GM10266 (cell line): ENCODE results near the gene PCDHGB5.

ENCODE experiments used
- DNase-seq: peaks from one replicate; pipeline ENCODE4 v3.0.0; 2012; ENCODE audit errors: extremely low spot score
- CTCF ChIP-seq: IDR thresholded peaks from 2 replicates; pipeline ENCODE4 v1.5.1; 2012; ENCODE audit warnings: mild to moderate bottlenecking, low read depth; ENCODE audit not compliant: control insufficient read depth, insufficient read depth; ENCODE audit errors: missing control alignments

The PCDHGB5 gene

DNA sequence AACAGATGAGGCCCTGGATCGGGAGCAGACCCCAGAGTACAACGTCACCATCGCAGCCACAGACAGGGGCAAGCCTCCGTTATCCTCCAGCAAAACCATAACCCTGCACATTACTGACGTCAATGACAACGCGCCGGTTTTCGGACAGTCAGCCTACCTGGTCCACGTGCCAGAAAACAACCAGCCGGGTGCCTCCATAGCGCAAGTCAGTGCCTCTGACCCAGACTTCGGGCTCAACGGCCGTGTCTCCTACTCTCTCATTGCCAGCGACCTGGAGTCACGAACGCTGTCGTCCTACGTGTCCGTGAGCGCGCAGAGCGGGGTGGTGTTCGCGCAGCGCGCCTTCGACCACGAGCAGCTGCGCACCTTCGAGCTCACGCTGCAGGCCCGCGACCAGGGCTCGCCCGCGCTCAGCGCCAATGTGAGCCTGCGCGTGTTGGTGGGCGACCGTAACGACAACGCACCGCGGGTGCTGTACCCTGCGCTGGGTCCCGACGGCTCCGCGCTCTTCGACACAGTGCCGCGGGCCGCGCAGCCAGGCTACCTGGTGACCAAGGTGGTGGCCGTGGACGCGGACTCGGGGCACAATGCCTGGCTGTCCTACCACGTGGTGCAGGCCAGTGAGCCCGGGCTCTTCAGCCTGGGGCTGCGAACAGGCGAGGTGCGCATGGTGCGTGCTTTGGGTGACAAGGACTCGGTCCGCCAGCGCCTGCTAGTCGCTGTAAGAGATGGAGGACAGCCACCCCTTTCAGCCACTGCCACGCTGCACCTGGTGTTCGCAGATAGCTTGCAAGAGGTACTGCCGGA, 21.5 kb downstream of the PCDHGB5 start:
- no peak for DNase-seq
- no peak for TF ChIP-seq CTCF

- TF ChIP-seq CTCF, result peak; percentile 90
- DNase-seq, result peak; percentile 83
Measured at GRCh38 chr5:141420855-141421488, 23.2 kb downstream of the PCDHGB5 start, which contains the start of gene PCDHGA11. PCDHGA11 (plus strand) TSS chr5:141421051; CDS start chr5:141421228, 177 bp downstream.

DNA sequence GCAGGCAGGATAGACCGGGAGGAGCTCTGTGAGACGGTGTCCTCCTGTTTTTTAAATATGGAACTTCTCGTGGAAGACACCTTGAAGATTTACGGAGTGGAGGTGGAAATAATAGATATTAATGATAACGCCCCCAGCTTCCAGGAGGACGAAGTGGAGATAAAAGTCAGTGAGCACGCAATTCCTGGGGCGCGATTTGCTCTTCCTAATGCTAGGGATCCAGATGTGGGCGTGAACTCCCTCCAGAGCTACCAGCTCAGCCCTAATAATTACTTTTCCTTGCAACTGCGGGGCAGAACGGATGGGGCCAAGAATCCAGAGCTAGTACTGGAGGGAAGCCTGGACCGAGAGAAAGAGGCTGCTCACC, 23.7 kb downstream of the PCDHGB5 start:
- no peak for DNase-seq
- no peak for TF ChIP-seq CTCF

DNA sequence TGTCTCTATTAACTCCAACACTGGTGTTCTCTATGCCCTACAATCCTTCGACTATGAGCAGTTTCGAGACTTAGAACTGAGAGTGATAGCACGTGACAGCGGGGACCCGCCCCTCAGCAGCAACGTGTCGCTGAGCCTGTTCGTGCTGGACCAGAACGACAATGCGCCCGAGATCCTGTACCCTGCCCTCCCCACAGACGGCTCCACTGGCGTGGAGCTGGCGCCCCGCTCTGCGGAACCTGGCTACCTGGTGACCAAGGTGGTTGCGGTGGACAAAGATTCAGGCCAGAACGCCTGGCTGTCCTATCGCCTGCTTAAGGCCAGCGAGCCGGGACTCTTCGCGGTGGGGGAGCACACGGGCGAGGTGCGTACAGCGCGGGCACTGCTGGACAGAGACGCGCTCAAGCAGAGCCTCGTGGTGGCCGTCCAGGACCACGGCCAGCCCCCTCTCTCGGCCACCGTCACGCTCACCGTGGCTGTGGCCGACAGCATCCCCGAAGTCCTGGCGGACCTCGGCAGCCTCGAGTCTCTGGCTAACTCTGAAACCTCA, 25.1 kb downstream of the PCDHGB5 start:
- no peak for TF ChIP-seq CTCF
- DNase-seq, result no peak

DNA sequence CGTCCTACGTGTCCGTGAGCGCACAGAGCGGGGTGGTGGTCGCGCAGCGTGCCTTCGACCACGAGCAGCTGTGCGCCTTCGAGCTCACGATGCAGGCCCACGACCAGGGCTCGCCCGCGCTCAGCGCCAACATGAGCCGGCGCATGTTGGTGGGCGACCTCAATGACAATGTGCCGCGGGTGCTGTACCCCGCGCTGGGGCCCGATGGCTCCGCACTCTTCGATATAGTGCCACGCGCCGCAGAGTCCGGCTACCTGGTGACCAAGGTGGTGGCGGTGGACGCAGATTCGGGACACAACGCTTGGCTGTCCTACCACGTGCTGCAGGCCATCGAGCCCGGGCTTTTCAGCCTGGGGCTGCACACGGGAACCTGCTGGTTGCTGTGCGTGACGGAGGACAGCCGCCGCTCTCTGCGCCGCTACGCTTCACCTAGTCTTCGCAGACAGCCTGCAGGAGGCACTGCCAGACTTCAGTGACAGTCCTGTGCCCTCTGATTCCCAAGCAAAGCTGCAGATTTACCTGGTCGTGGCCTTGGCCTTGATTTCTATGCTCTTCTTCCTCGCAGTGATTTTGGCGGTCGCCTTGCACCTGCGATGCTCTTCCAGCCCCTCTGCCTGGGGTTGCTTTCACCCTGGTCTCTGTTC, 30.2 kb downstream of the PCDHGB5 start:
- TF ChIP-seq CTCF, result no peak
- DNase-seq, result no peak

- DNase-seq, result peak; percentile 81
- peak; percentile 20 for TF ChIP-seq CTCF
Measured at GRCh38 chr5:141430332-141431113, 32.8 kb downstream of the PCDHGB5 start, which contains the start of gene PCDHGA12. PCDHGA12 (plus strand) TSS chr5:141430507; CDS start chr5:141430760, 253 bp downstream.
